Glutamatergic neuron (in vitro differentiated cells): ENCODE results near the gene STRBP. TPM values are rescaled to one million over a fixed set of nuclear protein-coding genes. Genes with fewer than 3 reads are reported as not detected.
"Not testable (repeated sequence)": the region's sequence is repeated elsewhere in the genome, so short reads cannot be mapped to it uniquely, and the experiment has no call there.

Source experiments
- DNase-seq: peaks from one replicate; pipeline ENCODE4 v3.0.0; 2022
- H3K27ac Mint-ChIP-seq: one replicate; pipeline ENCODE4 v1.8.0; 2020; ENCODE audit warnings: mild to moderate bottlenecking, mixed read lengths, inconsistent platforms; ENCODE audit not compliant: unreplicated experiment
- H3K27me3 Mint-ChIP-seq: one replicate; pipeline ENCODE4 v1.8.0; 2020; ENCODE audit warnings: mild to moderate bottlenecking, moderate library complexity, mixed read lengths, inconsistent platforms; ENCODE audit not compliant: unreplicated experiment
- H3K36me3 Mint-ChIP-seq: one replicate; pipeline ENCODE4 v1.8.0; 2020; ENCODE audit warnings: mild to moderate bottlenecking, mixed read lengths, inconsistent platforms; ENCODE audit not compliant: unreplicated experiment
- H3K4me1 Mint-ChIP-seq: one replicate; pipeline ENCODE4 v1.8.0; 2020; ENCODE audit warnings: mild to moderate bottlenecking, low read depth, mixed read lengths, inconsistent platforms; ENCODE audit not compliant: unreplicated experiment
- H3K4me3 Mint-ChIP-seq: one replicate; pipeline ENCODE4 v1.8.0; 2020; ENCODE audit warnings: mild to moderate bottlenecking, mixed read lengths, inconsistent platforms; ENCODE audit not compliant: unreplicated experiment
- H3K9me3 Mint-ChIP-seq: one replicate; pipeline ENCODE4 v1.8.0; 2020; ENCODE audit warnings: mild to moderate bottlenecking, moderate library complexity, mixed read lengths, inconsistent platforms; ENCODE audit not compliant: unreplicated experiment
- CTCF ChIP-seq: fragments of 200-600 bp; sonication (generic); IDR thresholded peaks from one replicate; pipeline ENCODE4 v1.5.0; 2021; ENCODE audit not compliant: partially characterized antibody, unreplicated experiment
- total RNA-seq: library from RNA; stranded (reverse); fragmentation: NEBNext Ultra II Directional; extraction: Animal tissue kit (Norgen Biotek cat#: 25700); gene quantifications from one replicate; pipeline ENCODE4 v1.2.1, GENCODE V29; 2021; ENCODE audit not compliant: unreplicated experiment

The STRBP gene
- total RNA-seq, 1 donor from 2014 or later = 111 TPM

GRCh38 chr9:123208626-123209174 is 59.7 kb downstream of the STRBP start:
- Mint-ChIP-seq H3K27me3 (no peaks in the 10 kb centered on the region), H3K36me3 (no peaks in the 10 kb centered on the region), H3K9me3 (no peaks in the 10 kb centered on the region), H3K4me1 (no peaks in the 10 kb centered on the region), H3K4me3 (no peak overlapping the region), H3K27ac (no peak overlapping the region)
- no peak for DNase-seq
- TF ChIP-seq CTCF = no peak

GRCh38 chr9:123206065-123206464 is 62.3 kb downstream of the STRBP start:
- Mint-ChIP-seq H3K27me3 (no peaks in the 10 kb centered on the region), H3K4me3 (no peak overlapping the region), H3K27ac (no peak overlapping the region), H3K4me1 (no peaks in the 10 kb centered on the region), H3K36me3 (peaks cover 2% of the 10 kb centered on the region), H3K9me3 (no peaks in the 10 kb centered on the region)
- no peak for DNase-seq
- no peak for TF ChIP-seq CTCF

GRCh38 chr9:123201083-123201482 is 67.3 kb downstream of the STRBP start:
- DNase-seq = no peak
- no peaks in the 10 kb centered on the region for H3K27me3 Mint-ChIP-seq
- no peak overlapping the region for H3K27ac Mint-ChIP-seq
- no peaks in the 10 kb centered on the region for H3K4me1 Mint-ChIP-seq
- H3K9me3 Mint-ChIP-seq = no peaks in the 10 kb centered on the region
- peaks cover 6% of the 10 kb centered on the region for H3K36me3 Mint-ChIP-seq
- H3K4me3 Mint-ChIP-seq = no peak overlapping the region
- TF ChIP-seq CTCF = no peak

- H3K9me3 Mint-ChIP-seq = not testable (repeated sequence)
These were observed 67.9 kb downstream of the STRBP start for GRCh38 chr9:123200469-123200868.

GRCh38 chr9:123196124-123196523 is 72.3 kb downstream of the STRBP start:
- DNase-seq = no peak
- peaks cover 4% of the 10 kb centered on the region for H3K36me3 Mint-ChIP-seq
- TF ChIP-seq CTCF = no peak

More at GRCh38 chr9:123200469-123200868, 67.9 kb downstream of the STRBP start:
- not testable (repeated sequence) for H3K36me3 Mint-ChIP-seq, H3K27ac Mint-ChIP-seq, DNase-seq, H3K27me3 Mint-ChIP-seq, H3K4me1 Mint-ChIP-seq, H3K4me3 Mint-ChIP-seq

GRCh38 chr9:123194023-123194422 is 74.4 kb downstream of the STRBP start:
- Mint-ChIP-seq H3K4me3 (no peak overlapping the region), H3K4me1 (no peaks in the 10 kb centered on the region), H3K36me3 (no peaks in the 10 kb centered on the region), H3K9me3 (no peaks in the 10 kb centered on the region), H3K27ac (no peak overlapping the region), H3K27me3 (no peaks in the 10 kb centered on the region)
- DNase-seq = no peak
- TF ChIP-seq CTCF = no peak

More at GRCh38 chr9:123196124-123196523, 72.3 kb downstream of the STRBP start:
- Mint-ChIP-seq H3K4me1 (no peaks in the 10 kb centered on the region), H3K9me3 (no peaks in the 10 kb centered on the region), H3K4me3 (no peak overlapping the region), H3K27ac (no peak overlapping the region), H3K27me3 (no peaks in the 10 kb centered on the region)
